Brain microvascular endothelial cell (primary cell): Measurements from ENCODE around the gene EHF.

Source experiments
- DNase-seq: peaks from one replicate; pipeline ENCODE4 v3.0.0-alpha.2; 2020
- H3K27ac ChIP-seq: fragments of 250-450 bp; sonication (Bioruptor Pico); 2 replicates; pipeline ENCODE4 v1.5.1; 2020; ENCODE audit warnings: mild to moderate bottlenecking, moderate library complexity
- H3K27me3 ChIP-seq: fragments of 250-450 bp; sonication (Bioruptor Pico); replicated peaks from 2 replicates; pipeline ENCODE4 v1.5.1; 2020; ENCODE audit warnings: mild to moderate bottlenecking
- H3K36me3 ChIP-seq: fragments of 250-450 bp; sonication (Bioruptor Pico); replicated peaks from 2 replicates; pipeline ENCODE4 v1.5.1; 2020; ENCODE audit warnings: mild to moderate bottlenecking
- H3K4me3 ChIP-seq: 2 replicates; pipeline ENCODE4 v1.5.1; 2011; ENCODE audit warnings: low read depth, mild to moderate bottlenecking, control low read depth, low read length, moderate library complexity
- CTCF ChIP-seq: IDR thresholded peaks from 2 replicates; pipeline ENCODE4 v1.5.1; 2011; ENCODE audit warnings: low read depth, mild to moderate bottlenecking, moderate library complexity, low read length, control low read depth, inconsistent platforms; ENCODE audit errors: missing control alignments
- in situ Hi-C: cut with HindIII; loops from 2 replicates; pipeline ENCODE4 v1.10.0; 2017; ENCODE audit warnings: low sequenced_read_pairs, low pct_ligation_motif_present

The EHF gene

GRCh38 chr11:34603129-34604001, 17.5 kb upstream of the EHF start:
- H3K27ac ChIP-seq = no peak overlapping the region
- in situ Hi-C loops = no loop called here
- DNase-seq = no peak

GRCh38 chr11:34604145-34604544, 16.7 kb upstream of the EHF start:
- H3K4me3 ChIP-seq = no peak overlapping the region
- H3K36me3 ChIP-seq = no peaks in the 10 kb centered on the region
- TF ChIP-seq CTCF = no peak
- no peak for DNase-seq
- H3K27ac ChIP-seq = no peak overlapping the region
- in situ Hi-C loops = no loop called here
- no peaks in the 10 kb centered on the region for H3K27me3 ChIP-seq

More at GRCh38 chr11:34603129-34604001, 17.5 kb upstream of the EHF start:
- TF ChIP-seq CTCF = no peak
- no peaks in the 10 kb centered on the region for H3K36me3 ChIP-seq
- H3K4me3 ChIP-seq = no peak overlapping the region
- no peaks in the 10 kb centered on the region for H3K27me3 ChIP-seq

- DNase-seq = no peak
- no peak overlapping the region for H3K4me3 ChIP-seq
- H3K36me3 ChIP-seq = no peaks in the 10 kb centered on the region
- H3K27me3 ChIP-seq = no peaks in the 10 kb centered on the region
- TF ChIP-seq CTCF = no peak
- H3K27ac ChIP-seq = no peak overlapping the region
- in situ Hi-C loops = no loop called here
Measured at GRCh38 chr11:34604911-34605310, 16.0 kb upstream of the EHF start.

- in situ Hi-C loops = no loop called here
- Histone ChIP-seq H3K27ac (no peak overlapping the region), H3K36me3 (no peaks in the 10 kb centered on the region)
Measured at GRCh38 chr11:34605481-34606325, 15.2 kb upstream of the EHF start.

More at GRCh38 chr11:34605481-34606325, 15.2 kb upstream of the EHF start:
- H3K4me3 ChIP-seq = no peak overlapping the region
- H3K27me3 ChIP-seq = no peaks in the 10 kb centered on the region
- no peak for TF ChIP-seq CTCF
- DNase-seq = no peak
